ENCODE data around the gene OSBPL8.

The OSBPL8 gene

GRCh38 chr12:76312315-76312714, 247.3 kb downstream of the OSBPL8 start:
- ChIA-PET CTCF (no interaction called here), POLR2A (no interaction called here)
- H3K27ac ChIP-seq (ENCODE audit: extremely low read depth, low read depth, low read length): no peak overlapping the region
- no peaks in the 10 kb centered on the region for H3K9me3 ChIP-seq (ENCODE audit: control insufficient read depth, insufficient read depth, low read depth, low read length)
- TF ChIP-seq ZNF274 (IDR thresholded peaks at IDR 0.05; ENCODE audit: low read length): no peak
- no peak for TF ChIP-seq ZNF274 (tag by site-specific recombination; IDR thresholded peaks at IDR 0.05; ENCODE audit: borderline replicate concordance)
- TF ChIP-seq ZBTB17 (tag by site-specific recombination; IDR thresholded peaks at IDR 0.05): no peak
- no peak for TF ChIP-seq RBAK (tag by site-specific recombination; IDR thresholded peaks at IDR 0.05)
- TF ChIP-seq GLIS2 (tag by site-specific recombination; IDR thresholded peaks at IDR 0.05): no peak
- no peak overlapping the region for H3K4me3 ChIP-seq (ENCODE audit: low read depth, low read length)
- H3K4me1 ChIP-seq (ENCODE audit: control insufficient read depth, insufficient read depth, low read length): no peaks in the 10 kb centered on the region
- H3K36me3 ChIP-seq (ENCODE audit: control insufficient read depth in 2 of 2, insufficient read depth in 1 of 2, low read length in 2 of 2): no peaks in the 10 kb centered on the region

GRCh38 chr12:76311796-76312195, 247.8 kb downstream of the OSBPL8 start:
- H3K27ac ChIP-seq (ENCODE audit: extremely low read depth, low read depth, low read length): no peak overlapping the region
- H3K4me1 ChIP-seq (ENCODE audit: control insufficient read depth, insufficient read depth, low read length): no peaks in the 10 kb centered on the region
- H3K36me3 ChIP-seq (ENCODE audit: control insufficient read depth in 2 of 2, insufficient read depth in 1 of 2, low read length in 2 of 2): no peaks in the 10 kb centered on the region
- ChIA-PET POLR2A (no interaction called here), CTCF (interaction anchor here (0.7 kb wide), 2 partner anchors 13 to 34 kb away, joined by 3 to 5 read pairs; no protein-coding TSS in a partner anchor)
- no peaks in the 10 kb centered on the region for H3K9me3 ChIP-seq (ENCODE audit: control insufficient read depth, insufficient read depth, low read depth, low read length)
- TF ChIP-seq, protein P1, sequence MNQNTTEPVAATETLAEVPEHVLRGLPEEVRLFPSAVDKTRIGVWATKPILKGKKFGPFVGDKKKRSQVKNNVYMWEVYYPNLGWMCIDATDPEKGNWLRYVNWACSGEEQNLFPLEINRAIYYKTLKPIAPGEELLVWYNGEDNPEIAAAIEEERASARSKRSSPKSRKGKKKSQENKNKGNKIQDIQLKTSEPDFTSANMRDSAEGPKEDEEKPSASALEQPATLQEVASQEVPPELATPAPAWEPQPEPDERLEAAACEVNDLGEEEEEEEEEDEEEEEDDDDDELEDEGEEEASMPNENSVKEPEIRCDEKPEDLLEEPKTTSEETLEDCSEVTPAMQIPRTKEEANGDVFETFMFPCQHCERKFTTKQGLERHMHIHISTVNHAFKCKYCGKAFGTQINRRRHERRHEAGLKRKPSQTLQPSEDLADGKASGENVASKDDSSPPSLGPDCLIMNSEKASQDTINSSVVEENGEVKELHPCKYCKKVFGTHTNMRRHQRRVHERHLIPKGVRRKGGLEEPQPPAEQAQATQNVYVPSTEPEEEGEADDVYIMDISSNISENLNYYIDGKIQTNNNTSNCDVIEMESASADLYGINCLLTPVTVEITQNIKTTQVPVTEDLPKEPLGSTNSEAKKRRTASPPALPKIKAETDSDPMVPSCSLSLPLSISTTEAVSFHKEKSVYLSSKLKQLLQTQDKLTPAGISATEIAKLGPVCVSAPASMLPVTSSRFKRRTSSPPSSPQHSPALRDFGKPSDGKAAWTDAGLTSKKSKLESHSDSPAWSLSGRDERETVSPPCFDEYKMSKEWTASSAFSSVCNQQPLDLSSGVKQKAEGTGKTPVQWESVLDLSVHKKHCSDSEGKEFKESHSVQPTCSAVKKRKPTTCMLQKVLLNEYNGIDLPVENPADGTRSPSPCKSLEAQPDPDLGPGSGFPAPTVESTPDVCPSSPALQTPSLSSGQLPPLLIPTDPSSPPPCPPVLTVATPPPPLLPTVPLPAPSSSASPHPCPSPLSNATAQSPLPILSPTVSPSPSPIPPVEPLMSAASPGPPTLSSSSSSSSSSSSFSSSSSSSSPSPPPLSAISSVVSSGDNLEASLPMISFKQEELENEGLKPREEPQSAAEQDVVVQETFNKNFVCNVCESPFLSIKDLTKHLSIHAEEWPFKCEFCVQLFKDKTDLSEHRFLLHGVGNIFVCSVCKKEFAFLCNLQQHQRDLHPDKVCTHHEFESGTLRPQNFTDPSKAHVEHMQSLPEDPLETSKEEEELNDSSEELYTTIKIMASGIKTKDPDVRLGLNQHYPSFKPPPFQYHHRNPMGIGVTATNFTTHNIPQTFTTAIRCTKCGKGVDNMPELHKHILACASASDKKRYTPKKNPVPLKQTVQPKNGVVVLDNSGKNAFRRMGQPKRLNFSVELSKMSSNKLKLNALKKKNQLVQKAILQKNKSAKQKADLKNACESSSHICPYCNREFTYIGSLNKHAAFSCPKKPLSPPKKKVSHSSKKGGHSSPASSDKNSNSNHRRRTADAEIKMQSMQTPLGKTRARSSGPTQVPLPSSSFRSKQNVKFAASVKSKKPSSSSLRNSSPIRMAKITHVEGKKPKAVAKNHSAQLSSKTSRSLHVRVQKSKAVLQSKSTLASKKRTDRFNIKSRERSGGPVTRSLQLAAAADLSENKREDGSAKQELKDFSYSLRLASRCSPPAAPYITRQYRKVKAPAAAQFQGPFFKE (tag by site-specific recombination; IDR thresholded peaks at IDR 0.05; ENCODE audit: borderline replicate concordance): no peak
- TF ChIP-seq BCL6B (tag by site-specific recombination; IDR thresholded peaks at IDR 0.05) (no peak), ZNF596 (tag by site-specific recombination; IDR thresholded peaks at IDR 0.05) (no peak), BCL11B (tag by site-specific recombination; IDR thresholded peaks at IDR 0.05; ENCODE audit: low read depth) (no peak)
- TF ChIP-seq, protein P2, sequence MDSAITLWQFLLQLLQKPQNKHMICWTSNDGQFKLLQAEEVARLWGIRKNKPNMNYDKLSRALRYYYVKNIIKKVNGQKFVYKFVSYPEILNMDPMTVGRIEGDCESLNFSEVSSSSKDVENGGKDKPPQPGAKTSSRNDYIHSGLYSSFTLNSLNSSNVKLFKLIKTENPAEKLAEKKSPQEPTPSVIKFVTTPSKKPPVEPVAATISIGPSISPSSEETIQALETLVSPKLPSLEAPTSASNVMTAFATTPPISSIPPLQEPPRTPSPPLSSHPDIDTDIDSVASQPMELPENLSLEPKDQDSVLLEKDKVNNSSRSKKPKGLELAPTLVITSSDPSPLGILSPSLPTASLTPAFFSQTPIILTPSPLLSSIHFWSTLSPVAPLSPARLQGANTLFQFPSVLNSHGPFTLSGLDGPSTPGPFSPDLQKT (IDR thresholded peaks at IDR 0.05; ENCODE audit: borderline replicate concordance, low read depth, low read length): no peak
- no peak overlapping the region for H3K4me3 ChIP-seq (ENCODE audit: low read depth, low read length)

DNA sequence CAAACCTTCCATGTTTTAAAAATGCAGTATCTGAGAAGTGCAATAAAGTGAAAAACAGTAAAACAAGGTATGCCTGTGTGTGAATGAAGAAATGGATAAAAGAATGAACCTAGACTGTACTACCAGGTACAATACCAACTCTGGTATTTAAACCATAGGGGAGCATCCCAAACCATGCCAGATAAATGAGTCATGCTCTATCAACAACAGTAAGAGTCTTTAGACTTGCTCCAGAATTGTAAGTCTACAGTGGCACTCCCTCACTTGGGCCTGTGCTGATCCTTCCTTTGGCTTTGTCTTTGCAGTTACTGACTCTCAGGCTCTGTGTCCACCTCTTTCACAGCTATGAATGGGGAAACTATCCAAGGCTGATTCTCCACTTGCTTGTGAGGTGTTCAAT, 249.5 kb downstream of the OSBPL8 start:
- Histone ChIP-seq H3K27ac (ENCODE audit: extremely low read depth, low read depth, low read length) (no peak overlapping the region), H3K4me3 (ENCODE audit: low read depth, low read length) (no peak overlapping the region), H3K4me1 (ENCODE audit: control insufficient read depth, insufficient read depth, low read length) (no peaks in the 10 kb centered on the region), H3K9me3 (ENCODE audit: control insufficient read depth, insufficient read depth, low read depth, low read length) (no peaks in the 10 kb centered on the region), H3K36me3 (ENCODE audit: control insufficient read depth in 2 of 2, insufficient read depth in 1 of 2, low read length in 2 of 2) (no peaks in the 10 kb centered on the region)
- POLR2A ChIA-PET: no interaction called here
- CTCF ChIA-PET: no interaction called here
- no peak for TF ChIP-seq ZNF248 (tag by site-specific recombination; IDR thresholded peaks at IDR 0.05)

Data from HEK293 (cell line).